ENCODE data around the gene RASSF3.

DNA sequence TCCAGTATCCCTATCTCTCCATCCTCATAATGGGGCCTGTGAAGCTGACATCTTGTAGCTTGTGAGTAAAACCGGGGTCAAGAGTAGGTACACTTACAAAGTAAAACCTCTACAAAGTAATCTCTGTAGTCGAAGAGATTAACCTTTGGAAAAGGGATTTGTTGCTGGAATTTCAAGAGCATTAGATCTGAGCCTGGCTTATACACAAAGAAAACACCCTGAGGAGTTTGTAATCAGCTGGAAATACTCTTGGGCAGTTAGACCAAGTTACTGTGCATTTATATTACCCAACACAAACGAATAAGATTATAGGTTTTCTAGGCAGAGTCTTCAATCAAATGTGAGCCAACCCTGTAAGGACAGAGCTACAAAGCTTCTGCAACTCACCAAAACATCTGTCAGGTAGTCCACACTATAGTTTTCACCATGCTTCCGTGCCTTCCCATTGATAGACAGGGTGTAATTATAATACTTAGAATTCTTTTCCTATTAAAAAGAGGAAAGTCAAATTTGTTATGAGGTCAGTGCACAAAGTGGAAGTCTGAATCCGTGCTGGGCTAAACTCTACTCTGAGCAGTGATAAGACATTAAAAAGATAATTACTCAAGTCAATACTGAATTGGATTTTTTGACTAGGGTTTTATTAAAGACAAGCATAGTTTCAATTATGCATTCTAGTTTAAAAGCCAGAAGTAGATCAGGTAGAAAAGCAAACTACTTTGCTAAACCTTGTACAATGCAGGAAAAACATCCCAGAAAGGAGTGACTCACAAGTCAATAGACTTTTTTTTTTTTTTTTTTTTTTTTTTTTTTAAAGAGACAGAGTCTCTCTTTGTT, 134.3 kb downstream of the RASSF3 start:
- TF ChIP-seq, protein P1, sequence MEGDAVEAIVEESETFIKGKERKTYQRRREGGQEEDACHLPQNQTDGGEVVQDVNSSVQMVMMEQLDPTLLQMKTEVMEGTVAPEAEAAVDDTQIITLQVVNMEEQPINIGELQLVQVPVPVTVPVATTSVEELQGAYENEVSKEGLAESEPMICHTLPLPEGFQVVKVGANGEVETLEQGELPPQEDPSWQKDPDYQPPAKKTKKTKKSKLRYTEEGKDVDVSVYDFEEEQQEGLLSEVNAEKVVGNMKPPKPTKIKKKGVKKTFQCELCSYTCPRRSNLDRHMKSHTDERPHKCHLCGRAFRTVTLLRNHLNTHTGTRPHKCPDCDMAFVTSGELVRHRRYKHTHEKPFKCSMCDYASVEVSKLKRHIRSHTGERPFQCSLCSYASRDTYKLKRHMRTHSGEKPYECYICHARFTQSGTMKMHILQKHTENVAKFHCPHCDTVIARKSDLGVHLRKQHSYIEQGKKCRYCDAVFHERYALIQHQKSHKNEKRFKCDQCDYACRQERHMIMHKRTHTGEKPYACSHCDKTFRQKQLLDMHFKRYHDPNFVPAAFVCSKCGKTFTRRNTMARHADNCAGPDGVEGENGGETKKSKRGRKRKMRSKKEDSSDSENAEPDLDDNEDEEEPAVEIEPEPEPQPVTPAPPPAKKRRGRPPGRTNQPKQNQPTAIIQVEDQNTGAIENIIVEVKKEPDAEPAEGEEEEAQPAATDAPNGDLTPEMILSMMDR (IDR thresholded peaks at IDR 0.05; ENCODE audit: insufficient read depth, low read length), result no peak
- TF ChIP-seq, protein P2, sequence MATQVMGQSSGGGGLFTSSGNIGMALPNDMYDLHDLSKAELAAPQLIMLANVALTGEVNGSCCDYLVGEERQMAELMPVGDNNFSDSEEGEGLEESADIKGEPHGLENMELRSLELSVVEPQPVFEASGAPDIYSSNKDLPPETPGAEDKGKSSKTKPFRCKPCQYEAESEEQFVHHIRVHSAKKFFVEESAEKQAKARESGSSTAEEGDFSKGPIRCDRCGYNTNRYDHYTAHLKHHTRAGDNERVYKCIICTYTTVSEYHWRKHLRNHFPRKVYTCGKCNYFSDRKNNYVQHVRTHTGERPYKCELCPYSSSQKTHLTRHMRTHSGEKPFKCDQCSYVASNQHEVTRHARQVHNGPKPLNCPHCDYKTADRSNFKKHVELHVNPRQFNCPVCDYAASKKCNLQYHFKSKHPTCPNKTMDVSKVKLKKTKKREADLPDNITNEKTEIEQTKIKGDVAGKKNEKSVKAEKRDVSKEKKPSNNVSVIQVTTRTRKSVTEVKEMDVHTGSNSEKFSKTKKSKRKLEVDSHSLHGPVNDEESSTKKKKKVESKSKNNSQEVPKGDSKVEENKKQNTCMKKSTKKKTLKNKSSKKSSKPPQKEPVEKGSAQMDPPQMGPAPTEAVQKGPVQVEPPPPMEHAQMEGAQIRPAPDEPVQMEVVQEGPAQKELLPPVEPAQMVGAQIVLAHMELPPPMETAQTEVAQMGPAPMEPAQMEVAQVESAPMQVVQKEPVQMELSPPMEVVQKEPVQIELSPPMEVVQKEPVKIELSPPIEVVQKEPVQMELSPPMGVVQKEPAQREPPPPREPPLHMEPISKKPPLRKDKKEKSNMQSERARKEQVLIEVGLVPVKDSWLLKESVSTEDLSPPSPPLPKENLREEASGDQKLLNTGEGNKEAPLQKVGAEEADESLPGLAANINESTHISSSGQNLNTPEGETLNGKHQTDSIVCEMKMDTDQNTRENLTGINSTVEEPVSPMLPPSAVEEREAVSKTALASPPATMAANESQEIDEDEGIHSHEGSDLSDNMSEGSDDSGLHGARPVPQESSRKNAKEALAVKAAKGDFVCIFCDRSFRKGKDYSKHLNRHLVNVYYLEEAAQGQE (IDR thresholded peaks at IDR 0.05; ENCODE audit: insufficient replicate concordance, low read depth), result no peak
- no peak for TF ChIP-seq POLR2AphosphoS5 (IDR thresholded peaks at IDR 0.05; ENCODE audit: low read depth)

Measured in HL-60 (cell line).